ENCODE results near the gene FGF12.

FGF12 gene

DNA sequence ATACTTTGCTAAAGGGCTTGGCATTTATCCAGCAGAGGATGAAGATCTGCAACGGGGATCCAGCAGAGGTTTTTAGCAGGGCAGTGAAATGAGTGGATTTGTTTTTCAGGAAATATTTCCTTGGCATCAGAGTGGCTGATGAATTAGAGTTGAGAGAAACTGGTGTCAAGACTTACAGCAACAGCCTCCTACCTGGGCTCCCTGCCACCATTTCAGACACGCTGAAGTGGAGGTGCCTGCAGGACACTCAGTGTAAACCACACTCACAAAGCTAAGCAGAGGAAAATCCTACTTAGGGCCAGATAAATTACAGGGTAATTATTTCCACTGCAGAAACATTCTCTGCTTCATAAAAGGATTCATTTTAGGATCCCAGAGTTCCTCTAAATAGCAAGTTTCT, 519.7 kb downstream of the FGF12 start:
- no peak overlapping the region for H3K27ac ChIP-seq (ENCODE audit: low read depth, low read length, poor library complexity, severe bottlenecking)
- no peak for TF ChIP-seq EZH2 (IDR thresholded peaks at IDR 0.05; ENCODE audit: borderline replicate concordance, low read length)
- TF ChIP-seq, protein P1, sequence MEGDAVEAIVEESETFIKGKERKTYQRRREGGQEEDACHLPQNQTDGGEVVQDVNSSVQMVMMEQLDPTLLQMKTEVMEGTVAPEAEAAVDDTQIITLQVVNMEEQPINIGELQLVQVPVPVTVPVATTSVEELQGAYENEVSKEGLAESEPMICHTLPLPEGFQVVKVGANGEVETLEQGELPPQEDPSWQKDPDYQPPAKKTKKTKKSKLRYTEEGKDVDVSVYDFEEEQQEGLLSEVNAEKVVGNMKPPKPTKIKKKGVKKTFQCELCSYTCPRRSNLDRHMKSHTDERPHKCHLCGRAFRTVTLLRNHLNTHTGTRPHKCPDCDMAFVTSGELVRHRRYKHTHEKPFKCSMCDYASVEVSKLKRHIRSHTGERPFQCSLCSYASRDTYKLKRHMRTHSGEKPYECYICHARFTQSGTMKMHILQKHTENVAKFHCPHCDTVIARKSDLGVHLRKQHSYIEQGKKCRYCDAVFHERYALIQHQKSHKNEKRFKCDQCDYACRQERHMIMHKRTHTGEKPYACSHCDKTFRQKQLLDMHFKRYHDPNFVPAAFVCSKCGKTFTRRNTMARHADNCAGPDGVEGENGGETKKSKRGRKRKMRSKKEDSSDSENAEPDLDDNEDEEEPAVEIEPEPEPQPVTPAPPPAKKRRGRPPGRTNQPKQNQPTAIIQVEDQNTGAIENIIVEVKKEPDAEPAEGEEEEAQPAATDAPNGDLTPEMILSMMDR (IDR thresholded peaks at IDR 0.05; ENCODE audit: low read length) = no peak
- no peaks in the 10 kb centered on the region for H3K9me2 ChIP-seq (ENCODE audit: low read depth, low read length)
- no peaks in the 10 kb centered on the region for H3K4me1 ChIP-seq (ENCODE audit: insufficient read depth, low read length, severe bottlenecking)
- H3F3A ChIP-seq (ENCODE audit: insufficient read depth, low read length) = no peaks in the 10 kb centered on the region
- H3K79me2 ChIP-seq (ENCODE audit: insufficient read depth, low read length) = no peaks in the 10 kb centered on the region
- H3K9ac ChIP-seq (ENCODE audit: low read length) = no peak overlapping the region
- H3K9me3 ChIP-seq (ENCODE audit: low read length) = no peaks in the 10 kb centered on the region
- no peak overlapping the region for H3K4me3 ChIP-seq (ENCODE audit: low read depth, low read length, poor library complexity, severe bottlenecking)
- no peak overlapping the region for H3K4me2 ChIP-seq (ENCODE audit: low read length)
- H4K20me1 ChIP-seq (ENCODE audit: insufficient read depth, low read length) = no peaks in the 10 kb centered on the region
- H2AFZ ChIP-seq (ENCODE audit: low read length) = no peak overlapping the region
- no peaks in the 10 kb centered on the region for H3K27me3 ChIP-seq (ENCODE audit: insufficient read depth, low read length)
- H3K36me3 ChIP-seq (ENCODE audit: insufficient read depth, low read length) = no peaks in the 10 kb centered on the region

GRCh38 chr3:192207239-192207638, 520.1 kb downstream of the FGF12 start:
- Histone ChIP-seq H3K9ac (ENCODE audit: low read length) (no peak overlapping the region), H3F3A (ENCODE audit: insufficient read depth, low read length) (no peaks in the 10 kb centered on the region), H3K79me2 (ENCODE audit: insufficient read depth, low read length) (no peaks in the 10 kb centered on the region), H3K27ac (ENCODE audit: low read depth, low read length, poor library complexity, severe bottlenecking) (no peak overlapping the region), H3K27me3 (ENCODE audit: insufficient read depth, low read length) (no peaks in the 10 kb centered on the region), H3K9me2 (ENCODE audit: low read depth, low read length) (no peaks in the 10 kb centered on the region), H3K4me2 (ENCODE audit: low read length) (no peak overlapping the region), H3K4me3 (ENCODE audit: low read depth, low read length, poor library complexity, severe bottlenecking) (no peak overlapping the region), H3K9me3 (ENCODE audit: low read length) (no peaks in the 10 kb centered on the region), H3K36me3 (ENCODE audit: insufficient read depth, low read length) (no peaks in the 10 kb centered on the region), H3K4me1 (ENCODE audit: insufficient read depth, low read length, severe bottlenecking) (no peaks in the 10 kb centered on the region), H4K20me1 (ENCODE audit: insufficient read depth, low read length) (no peaks in the 10 kb centered on the region), H2AFZ (ENCODE audit: low read length) (no peak overlapping the region)
- TF ChIP-seq, protein P1 (IDR thresholded peaks at IDR 0.05; ENCODE audit: low read length) = no peak
- no peak for TF ChIP-seq EZH2 (IDR thresholded peaks at IDR 0.05; ENCODE audit: borderline replicate concordance, low read length)

DNA sequence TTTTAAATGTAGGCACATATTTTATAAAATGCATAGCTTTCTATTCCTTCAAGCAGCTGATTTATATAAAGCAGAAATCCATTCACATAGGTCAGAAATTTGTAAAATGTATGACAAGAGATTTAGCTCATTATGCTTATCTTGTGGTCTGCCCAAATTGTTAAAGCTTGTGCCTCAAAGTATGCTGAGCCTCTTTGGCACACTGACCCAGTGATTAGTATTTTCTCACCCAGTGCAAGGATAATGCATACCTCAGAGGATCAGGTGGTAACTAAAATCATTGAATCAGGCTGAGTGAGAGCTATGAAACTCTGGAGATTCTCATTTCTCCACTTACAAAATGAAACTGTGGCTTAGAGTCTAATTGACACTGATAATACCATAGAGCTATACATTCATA, 533.3 kb downstream of the FGF12 start:
- Histone ChIP-seq H3K27me3 (ENCODE audit: insufficient read depth, low read length) (peaks cover 3% of the 10 kb centered on the region; the same call in 1 of the 2 replicates), H3F3A (ENCODE audit: insufficient read depth, low read length) (no peaks in the 10 kb centered on the region), H3K9me3 (ENCODE audit: low read length) (no peaks in the 10 kb centered on the region), H3K4me3 (ENCODE audit: low read depth, low read length, poor library complexity, severe bottlenecking) (no peak overlapping the region), H2AFZ (ENCODE audit: low read length) (no peak overlapping the region), H3K79me2 (ENCODE audit: insufficient read depth, low read length) (no peaks in the 10 kb centered on the region), H4K20me1 (ENCODE audit: insufficient read depth, low read length) (no peaks in the 10 kb centered on the region), H3K9me2 (ENCODE audit: low read depth, low read length) (no peaks in the 10 kb centered on the region), H3K9ac (ENCODE audit: low read length) (no peak overlapping the region), H3K4me1 (ENCODE audit: insufficient read depth, low read length, severe bottlenecking) (no peaks in the 10 kb centered on the region), H3K27ac (ENCODE audit: low read depth, low read length, poor library complexity, severe bottlenecking) (no peak overlapping the region), H3K4me2 (ENCODE audit: low read length) (no peak overlapping the region), H3K36me3 (ENCODE audit: insufficient read depth, low read length) (no peaks in the 10 kb centered on the region)
- TF ChIP-seq, protein P1 (IDR thresholded peaks at IDR 0.05; ENCODE audit: low read length) = no peak
- no peak for TF ChIP-seq EZH2 (IDR thresholded peaks at IDR 0.05; ENCODE audit: borderline replicate concordance, low read length)
